Measurements from ENCODE around the gene CD300LB. TPM values are rescaled to one million over a fixed set of nuclear protein-coding genes. Genes with fewer than 3 reads are reported as not detected.
"Not testable (repeated sequence)": the region's sequence is repeated elsewhere in the genome, so short reads cannot be mapped to it uniquely, and the experiment has no call there.

CD300LB gene
- total RNA-seq, result not detected

DNA sequence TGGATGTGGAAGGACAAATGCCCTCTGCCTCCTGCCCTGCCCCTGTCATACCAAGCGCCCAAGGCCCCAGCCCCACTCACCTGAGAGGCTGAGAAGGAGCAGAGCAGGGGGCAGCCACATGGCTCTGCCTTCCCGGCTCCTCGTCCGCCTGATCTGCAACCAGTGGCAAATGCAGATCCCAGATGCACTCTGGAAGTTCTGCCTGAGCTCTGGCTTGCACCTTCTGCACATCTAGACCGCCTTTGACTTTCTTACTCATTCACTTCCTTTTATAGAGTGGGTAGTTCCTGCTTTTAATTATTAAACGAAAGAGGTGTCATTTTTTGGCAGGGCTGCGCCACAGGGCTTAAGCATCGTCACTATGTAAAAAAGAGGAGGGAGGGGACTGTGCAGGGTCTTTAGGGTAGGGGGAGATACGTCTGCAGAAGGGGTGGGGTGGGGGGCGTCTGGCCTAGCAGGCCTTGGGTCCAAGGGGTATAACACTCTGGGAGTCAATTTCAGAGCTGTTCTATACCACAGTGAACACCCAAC lies at the start of gene CD300LB:
CD300LB (minus strand) TSS at position 245 of the 531 bp plus-strand sequence; CDS start at position 120, 125 bp downstream.
- peak; percentile 23 for ATAC-seq

DNA sequence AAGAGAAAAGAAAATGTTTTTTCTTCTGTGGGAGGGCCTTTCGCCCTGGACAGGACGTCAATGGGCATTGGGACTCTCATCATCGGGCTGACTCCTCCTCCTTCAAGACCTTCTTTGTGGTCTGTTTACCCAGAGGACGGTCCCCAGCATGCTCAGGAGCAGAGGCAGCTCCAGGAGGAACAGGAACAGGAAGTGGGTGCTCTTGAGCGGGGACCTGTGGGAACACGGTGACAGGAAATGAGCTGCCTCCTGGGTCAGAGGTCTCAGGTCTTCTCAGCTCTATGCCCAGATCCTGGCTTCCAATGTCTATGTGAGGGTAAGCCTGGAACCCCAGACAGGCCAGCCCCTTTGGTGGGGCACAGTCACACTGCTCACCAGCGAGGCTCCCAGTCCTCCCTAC lies 48.6 kb upstream of the CD300LB start:
- no peak for ATAC-seq

DNA sequence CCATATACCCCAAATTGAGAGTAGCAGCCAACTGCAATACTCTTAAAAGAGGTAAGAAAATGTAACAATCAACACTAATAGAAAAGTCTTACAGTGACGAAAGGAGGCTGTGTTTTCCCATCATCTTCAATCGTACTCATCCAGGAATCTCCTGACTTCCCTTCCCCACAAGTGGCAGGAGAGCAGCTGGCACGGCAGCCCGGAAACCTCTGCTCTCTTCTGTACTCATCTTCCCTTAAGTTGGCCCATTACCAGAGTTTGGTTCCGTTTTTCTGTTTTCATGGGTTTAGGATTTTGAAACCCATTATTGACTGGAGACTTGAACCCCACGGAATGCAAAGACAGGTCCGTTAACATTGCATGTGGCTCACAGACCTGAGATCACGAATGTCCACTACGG lies 47.7 kb upstream of the CD300LB start:
- ATAC-seq, result no peak

DNA sequence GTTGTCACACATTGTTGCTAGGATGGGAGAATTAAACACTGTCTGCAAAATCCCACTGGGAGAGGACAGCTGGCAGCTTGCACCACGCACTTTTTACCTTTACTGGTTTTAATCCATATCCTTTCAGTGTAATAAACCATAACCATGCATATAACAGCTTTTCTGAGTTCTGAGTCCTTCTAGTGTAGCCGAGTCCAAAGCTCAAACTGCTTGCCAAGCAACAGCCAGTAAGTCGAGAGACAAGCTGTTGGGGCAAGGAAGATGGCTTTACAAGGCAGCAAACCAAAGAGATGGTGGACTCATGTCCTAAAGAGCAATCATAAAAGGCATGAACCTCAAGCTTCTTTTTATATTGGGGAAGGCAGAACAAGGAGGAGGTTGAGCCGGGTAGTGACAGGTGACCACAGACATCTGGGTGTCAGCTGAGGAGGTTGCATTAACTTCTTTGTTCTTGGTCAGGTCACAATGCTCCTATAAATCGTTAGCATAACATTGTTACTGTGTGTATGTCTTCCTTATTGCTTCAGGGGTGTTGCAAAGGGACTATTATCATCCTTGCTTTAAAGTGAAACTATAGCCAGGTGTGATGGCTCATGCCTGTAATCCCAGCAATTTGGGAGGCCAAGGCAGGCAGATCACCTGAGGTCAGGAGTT lies 43.3 kb upstream of the CD300LB start:
- no peak for ATAC-seq

DNA sequence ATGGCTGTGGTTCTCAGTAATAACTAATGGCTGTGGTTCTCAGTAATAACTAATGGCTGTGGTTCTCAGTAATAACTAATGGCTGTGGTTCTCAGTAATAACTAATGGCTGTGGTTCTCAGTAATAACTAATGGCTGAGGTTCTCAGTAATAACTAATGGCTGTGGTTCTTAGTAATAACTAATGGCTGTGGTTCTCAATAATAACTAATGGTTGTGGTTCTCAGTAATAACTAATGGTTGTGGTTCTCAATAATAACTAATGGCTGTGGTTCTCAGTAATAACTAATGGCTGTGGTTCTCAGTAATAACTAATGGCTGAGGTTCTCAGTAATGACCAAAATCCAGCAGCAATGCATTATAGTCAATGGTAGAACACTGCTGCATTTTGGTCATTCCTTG lies 42.4 kb upstream of the CD300LB start:
- not testable (repeated sequence) for ATAC-seq

DNA sequence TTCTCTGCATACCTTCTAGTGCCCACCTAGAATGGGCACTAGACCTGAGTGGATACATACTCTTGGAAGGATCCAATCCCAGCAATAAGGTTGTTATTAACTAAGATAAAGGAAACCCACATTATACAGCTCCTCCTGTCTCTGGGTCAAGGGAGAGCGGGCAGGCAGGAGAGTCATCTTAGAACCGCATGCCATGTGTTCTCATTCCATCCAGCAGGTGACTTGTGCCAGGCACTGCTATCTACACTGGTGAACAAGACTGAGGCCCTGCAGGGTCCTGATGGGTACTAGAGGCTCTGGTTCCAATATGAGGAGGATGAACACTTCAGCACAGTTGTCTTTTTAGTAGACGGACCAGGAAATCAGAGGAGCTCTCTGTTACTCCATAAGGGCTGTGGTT lies 41.9 kb upstream of the CD300LB start:
- ATAC-seq, result no peak

DNA sequence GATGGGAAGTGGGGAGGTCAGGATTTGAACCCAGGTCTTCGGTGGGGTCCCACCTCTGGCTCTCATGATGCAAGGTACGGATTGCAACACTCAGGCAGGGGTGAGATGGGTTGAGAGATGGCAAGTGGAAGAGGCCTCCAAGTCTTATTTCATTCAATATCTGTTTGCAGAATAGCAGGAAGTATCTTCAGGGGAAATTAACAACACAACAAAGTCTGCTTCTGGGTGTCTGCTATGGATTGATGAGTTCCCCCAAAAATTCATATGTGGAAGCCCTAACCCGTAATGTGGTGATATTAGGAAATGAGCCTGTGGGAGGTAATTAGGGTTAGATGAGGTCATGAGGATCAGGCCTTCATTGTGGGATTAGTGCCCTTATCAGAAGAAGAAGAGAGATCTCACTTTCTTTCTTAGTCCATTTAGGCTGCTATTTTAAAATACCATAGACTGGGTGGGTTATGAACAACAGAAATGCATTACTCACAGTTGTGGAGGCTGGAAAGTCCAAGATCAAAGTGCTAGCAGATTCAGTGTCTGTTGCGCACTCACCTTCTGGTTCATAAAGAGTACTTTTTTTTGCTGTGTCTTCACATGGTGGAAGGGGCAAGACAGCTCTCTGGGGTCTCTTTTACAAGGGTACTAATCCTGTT lies 40.5 kb upstream of the CD300LB start:
- no peak for ATAC-seq

DNA sequence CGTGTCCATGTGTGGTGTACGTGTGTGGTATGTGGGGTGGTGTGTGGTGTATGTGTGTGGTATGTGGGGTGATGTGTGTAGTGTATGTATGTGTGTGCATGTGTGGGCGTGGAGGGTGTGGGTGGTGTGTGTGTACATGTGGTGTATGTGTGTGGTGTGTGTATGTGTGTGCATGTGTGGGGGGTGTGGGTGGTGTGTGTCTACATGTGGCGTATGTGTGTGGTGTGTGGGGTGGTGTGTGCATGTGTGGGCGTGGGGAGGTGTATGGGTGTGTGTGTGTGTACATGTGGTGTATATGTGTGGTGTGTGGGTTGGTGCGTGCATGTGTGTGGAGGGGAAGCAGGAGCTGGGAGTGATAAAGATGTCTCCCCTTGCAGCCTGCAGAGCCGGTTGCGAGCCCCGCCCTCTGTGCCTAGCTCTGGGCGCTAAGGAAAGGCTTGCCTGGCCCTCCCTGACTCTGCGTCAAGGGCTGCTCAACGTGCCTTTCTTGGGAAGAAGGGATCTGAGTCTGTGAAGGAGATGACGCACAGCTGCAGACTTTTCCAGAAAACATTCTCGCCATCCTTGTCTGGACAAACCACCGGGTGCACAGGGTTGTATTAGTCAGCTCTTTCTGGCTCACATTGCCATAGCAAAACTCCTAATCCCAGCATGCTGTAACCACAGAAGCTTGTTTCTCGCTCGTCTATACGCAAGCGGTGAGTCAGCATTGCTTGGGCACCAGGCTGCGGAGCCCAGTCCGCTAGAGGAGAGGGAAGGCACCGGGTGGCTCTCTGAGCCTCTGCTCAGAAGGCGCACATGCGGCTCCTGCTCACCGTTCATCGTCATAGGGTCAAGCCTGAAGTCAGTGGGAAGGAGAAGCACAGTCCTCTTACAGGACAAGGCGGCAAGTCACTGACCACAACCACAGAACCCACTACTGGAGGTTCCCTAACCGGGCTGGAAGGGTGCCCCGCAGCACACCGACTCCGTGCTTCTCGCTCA lies 38.0 kb upstream of the CD300LB start:
- ATAC-seq, result peak; percentile 92

DNA sequence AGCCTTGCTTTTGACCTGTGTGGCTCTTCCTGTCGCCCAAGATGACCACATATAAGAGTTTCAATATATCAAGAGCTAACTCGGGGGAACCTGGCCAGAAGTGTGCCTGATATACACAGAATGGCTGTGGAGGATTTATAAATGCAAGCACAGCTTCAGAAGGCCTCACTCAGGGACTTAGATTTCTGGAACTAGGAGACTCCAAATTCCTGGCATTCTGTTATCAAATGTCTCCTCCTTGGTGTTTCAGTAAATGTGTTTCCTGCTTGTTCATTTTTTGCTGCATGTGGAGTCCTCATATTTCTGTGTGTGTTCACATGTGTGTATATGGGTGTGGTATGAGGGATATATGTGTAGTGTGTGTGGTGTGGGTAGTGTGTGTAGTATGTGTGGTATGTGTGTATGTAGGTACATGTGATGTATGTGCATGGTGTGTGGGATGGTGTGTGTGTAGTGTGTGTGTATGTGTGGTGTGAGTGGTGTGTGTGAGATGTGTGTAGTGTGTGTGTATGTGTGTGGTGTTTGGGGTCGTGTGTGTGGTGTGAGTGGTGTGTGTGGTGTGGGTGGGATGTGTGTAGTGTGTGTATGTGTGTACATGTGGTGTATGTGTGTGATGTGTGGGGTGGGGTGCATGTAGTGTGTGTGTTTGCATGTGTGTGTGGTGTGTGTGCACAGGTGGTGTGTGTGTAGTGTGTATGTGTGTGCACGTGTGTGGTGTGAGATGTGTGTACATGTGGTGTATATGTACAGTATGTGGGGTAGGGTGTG lies 37.0 kb upstream of the CD300LB start:
- ATAC-seq, result no peak

DNA sequence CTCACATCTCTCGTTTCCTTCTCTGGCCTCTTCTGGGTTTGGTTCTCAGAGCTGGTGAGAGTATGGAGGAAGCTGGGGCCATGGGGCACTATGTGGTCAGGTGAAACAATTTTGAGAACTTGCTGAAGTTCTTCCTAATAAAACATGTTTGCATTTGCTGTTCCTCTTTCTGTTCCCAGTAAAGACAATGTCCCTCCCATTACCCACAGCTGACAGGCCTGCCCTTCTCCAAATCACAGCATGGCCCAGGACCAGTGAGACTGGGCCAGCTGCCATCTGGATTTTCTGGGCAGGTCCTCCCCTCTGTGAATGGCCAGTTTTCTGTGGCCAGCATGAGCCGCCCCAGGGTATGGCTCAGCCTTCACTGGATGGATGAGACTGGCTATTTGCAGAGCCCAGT lies 36.1 kb upstream of the CD300LB start, which contains the start of gene CD300H:
CD300H (minus strand) TSS at position 113 of the 400 bp plus-strand sequence.
- ATAC-seq, result no peak

DNA sequence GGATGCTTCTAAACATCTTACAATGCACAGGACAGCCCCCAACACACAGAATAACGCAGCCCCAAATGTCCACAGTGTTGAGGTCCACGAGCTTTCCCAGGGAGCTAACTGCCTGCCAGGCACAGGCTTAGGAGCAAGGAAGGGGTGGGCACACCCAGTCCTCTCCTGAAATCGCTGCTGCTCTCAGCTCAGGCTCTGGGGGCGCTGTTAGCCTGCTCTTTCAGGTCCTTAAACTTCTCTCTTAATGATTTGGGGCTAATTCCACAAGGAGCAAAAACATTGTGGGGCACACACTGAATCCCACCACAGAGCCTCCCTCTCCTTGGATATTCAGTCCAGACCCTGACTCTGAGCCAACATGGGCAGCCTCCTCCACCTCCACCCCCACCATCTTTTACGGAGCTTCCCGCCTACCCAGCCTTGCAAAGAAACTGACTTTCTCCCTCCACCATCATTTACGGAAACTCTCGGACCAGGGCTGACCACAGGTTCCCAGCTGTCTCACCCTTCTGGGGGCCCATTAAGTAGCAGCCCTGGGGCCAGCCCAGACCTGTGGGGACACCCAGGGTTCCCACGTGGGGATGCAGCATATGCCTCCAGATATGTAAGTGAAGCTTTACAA lies 35.0 kb upstream of the CD300LB start:
- no peak for ATAC-seq

DNA sequence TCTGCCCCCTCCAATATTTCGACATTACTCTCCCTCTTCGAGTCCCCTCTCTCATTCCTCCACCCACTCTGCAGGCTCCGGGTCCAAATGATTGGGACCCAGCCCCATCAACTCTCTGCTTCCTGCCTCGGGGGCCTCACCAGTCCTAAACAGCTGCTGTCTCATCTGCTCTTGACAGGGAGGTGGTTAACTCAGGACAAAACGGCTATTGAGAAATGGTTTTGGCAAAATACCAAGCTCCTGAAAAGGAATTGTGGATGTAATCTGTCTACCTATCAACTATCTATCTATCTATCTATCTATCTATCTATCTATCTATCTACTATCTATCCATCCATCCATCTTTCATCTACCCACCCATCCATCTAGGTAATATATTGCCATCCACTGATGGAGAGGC lies 33.9 kb upstream of the CD300LB start:
- ATAC-seq, result no peak

DNA sequence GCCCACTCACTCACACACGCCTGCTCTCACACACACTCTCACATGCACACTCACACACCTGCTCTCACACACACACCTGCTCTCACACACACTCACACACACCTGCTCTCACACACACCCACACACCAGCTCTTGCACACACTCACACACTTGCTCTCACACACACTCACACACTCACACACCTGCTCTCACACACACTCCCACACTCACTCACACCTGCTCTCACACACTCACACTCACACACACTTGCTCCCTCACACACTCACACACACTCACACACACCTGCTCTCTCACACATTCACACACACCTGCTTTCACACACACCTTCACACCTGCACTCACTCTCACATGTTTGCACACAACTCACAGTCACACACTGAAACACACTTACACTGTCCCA lies 32.1 kb upstream of the CD300LB start:
- no peak for ATAC-seq

DNA sequence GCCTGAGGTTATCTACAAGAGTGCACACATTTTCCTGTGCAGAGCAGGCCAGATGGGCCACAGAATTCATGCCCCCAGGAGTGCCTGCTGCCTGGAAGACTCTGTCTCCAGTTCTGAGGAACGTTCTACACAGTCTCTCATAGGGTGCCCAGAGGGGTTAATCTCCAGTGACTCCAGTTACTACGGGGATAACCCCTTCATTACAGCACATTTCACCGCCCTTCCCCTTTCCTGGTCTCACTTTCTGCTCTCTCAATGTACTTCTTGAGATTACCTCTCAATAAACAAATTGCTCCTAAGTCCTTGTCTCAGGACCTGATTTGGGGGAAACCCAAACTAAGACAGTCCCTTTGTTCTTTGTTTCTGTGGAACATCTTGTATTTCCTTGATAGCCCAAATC lies 30.3 kb upstream of the CD300LB start:
- no peak for ATAC-seq

DNA sequence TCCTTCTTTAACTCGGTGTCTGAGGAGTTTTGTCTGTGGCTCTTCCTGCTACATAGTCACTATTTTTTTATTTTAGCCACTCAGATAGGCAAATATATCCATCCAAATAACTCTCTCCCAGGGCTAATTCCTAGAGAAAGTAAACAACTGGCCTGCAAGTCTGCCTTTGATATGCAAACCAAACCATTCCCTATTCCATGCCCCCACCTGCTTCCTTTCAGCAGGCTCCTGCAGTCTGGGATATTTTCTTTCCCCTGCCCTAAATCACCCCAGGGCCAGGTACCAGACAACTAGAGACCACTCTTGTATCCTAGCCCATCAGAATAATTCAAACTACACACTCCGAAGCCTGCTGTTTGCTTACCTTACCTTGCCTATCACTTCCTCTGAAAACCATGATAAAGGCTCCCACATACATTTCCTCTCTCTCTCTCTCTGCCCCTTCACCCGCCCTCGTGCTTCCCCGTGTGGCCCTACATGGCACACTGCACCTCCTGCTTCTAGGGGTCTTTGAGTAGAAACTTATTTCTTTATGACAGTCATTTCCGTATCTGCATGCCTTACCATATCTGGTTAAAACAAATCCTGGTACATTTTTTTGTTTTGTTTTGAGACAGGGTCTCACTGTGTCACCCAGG lies 27.7 kb upstream of the CD300LB start:
- ATAC-seq, result no peak

DNA sequence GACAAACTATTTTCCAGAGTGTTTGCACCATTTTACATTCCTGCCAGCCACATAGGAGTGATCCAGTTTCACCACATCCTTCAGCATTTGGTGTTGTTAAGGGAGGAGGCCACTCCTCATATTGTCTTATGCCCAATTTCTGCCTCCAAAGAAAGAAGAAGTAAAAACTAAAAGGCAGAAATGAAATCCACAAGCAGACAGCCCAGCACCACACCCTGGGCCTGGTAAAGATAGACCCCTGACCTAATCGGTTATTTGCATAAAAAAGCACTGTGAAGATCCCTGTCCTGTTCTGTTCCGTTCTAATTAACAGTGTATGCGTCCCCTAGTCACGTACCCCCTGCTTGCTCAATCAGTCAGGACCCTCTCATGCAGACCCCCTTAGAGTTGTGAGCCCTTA lies 27.1 kb upstream of the CD300LB start:
- not testable (repeated sequence) for ATAC-seq

DNA sequence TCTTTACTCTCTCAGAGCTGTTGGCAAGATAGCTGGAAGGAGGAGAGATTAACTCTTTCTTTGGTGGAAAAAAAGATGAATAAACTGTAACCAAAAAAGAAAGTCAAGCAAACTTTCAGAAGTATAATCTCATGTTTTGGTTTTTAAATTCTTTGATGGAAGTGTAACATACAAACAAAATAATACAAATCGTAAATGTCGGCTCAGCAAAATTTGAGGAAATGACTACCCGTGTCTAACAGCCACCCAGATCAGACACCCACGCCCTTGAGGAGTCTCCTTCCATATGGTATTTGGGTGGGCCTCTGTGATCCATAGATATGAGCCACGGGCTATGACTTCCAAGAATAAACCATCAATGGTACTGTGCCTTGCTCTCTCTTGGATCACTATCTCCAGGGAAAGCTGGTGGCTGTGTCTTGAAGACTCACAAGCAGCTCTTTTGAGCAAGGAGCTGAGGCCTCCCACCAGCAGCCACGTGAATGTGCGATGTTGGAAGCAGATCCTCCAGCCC lies 24.2 kb upstream of the CD300LB start:
- no peak for ATAC-seq

DNA sequence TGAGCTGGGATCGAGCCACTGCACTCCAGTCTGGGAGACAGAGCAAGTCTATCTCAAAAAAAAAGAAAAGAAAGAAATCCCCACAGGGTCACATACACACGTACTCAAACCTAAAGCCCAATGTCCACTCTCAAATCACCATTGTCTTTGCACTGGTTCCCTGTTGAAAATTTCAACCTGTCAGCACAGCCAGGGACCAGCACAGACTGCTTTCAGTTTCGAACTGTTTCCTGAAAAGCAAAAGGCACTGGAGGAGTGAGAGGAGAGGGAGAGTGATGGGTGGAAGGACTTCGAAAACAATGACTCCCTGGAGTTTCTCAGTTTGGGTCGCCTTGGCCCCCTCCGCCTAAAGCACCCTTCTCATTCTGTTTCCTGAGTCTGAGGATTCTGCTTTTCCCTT lies 23.6 kb upstream of the CD300LB start:
- no peak for ATAC-seq

DNA sequence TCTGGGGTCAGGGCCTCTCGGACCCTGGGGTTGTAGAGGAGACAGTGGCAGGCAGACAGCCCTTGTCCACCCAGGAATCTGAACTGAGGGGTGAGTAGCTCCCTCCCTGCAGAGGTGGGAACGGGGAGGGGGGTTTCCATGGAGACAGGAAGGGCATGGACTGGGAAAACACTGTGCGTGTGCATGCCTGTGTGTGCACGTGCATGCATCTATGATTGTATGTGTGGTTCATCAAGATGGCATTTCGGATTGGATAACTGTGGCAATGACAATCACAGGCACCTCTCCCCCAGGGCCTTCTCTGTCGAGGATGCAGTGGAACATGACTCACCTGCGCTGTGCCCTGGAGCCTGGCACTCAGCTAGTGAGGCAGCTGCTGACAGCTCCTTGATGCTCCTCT lies 20.8 kb upstream of the CD300LB start:
- peak; percentile 35 for ATAC-seq

DNA sequence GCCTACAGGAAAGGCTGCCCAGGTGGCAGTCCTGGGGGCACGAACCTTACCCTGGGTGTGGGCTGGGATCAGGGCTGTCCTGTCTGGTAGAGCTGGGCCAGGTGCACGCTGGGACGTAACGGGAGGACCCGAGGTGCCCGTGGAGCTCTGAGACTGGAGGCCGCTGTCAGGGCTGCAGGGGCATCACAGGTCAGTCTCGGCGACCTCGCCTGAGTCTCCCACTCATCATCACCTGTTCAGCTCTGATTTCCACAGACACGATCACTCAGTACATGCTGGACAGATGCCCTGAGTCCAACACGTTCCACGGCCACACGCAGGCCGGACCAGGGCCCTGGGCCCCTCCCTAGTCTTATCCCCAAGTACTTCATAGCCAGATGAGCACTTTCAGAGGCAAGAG lies 19.3 kb upstream of the CD300LB start:
- no peak for ATAC-seq

DNA sequence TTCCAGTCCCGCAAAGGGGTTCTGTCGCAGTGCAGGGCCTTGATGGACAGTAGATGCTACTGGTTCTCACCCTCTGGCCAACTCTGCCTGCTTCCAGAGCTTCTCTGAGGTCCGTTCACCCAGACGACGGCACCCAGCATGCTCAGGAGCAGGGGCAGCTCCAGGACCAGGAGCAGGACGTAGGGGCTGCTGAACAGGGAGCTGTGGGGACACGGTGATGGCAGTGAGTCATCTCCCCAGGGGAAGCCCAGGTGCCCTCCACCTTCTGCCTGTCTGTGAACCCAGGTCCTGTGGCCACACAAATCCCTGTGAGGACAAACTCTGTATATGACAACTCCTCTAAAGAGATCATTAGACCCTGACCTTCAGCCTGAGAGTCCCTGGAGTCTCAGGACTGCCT lies 18.1 kb upstream of the CD300LB start:
- ATAC-seq, result no peak
